HEK293 (cell line): ENCODE measurements around the gene THSD4.

ENCODE experiments used
- CTCF ChIA-PET: fragments of 350-600 bp; formaldehyde crosslinking; extraction: SDS; loops from one replicate; lab custom pipeline; 2021; ENCODE audit warnings: antibody characterized with exemption; lab: Yijun Ruan, JAX
- POLR2A ChIA-PET: fragments of 300-600 bp; formaldehyde crosslinking; extraction: SDS; loops from one replicate; lab custom pipeline; 2020; ENCODE audit warnings: antibody characterized with exemption, inconsistent platforms; lab: Yijun Ruan, JAX
- H3K27ac ChIP-seq: fragments of 200-500 bp; sonication (Bioruptor generic); 2 replicates; pipeline ENCODE4 v1.5.1; 2014; ENCODE audit warnings: low read depth, low read length, control low read depth, inconsistent platforms; ENCODE audit errors: extremely low read depth
- H3K36me3 ChIP-seq, 2 experiments: fragments of 200-500 bp in 1 of 2; sonication (Bioruptor generic) in 1 of 2; 1 replicate in 1 of 2; 2 replicates in 1 of 2; pipeline ENCODE4 v1.5.1; 2014 to 2017; ENCODE audit warnings: inconsistent platforms in 2 of 2, low read length in 2 of 2; ENCODE audit not compliant: control insufficient read depth in 2 of 2, insufficient read depth in 1 of 2
- H3K4me1 ChIP-seq: fragments of 200-500 bp; sonication (Bioruptor generic); 2 replicates; pipeline ENCODE4 v1.5.1; 2014; ENCODE audit warnings: mild to moderate bottlenecking, low read length, inconsistent platforms; ENCODE audit not compliant: control insufficient read depth, insufficient read depth
- H3K4me3 ChIP-seq: 2 replicates; pipeline ENCODE4 v1.5.1; 2011; ENCODE audit warnings: low read depth, mild to moderate bottlenecking, control low read depth, low read length, moderate library complexity
- H3K9me3 ChIP-seq: fragments of 200-500 bp; sonication (Bioruptor generic); 2 replicates; pipeline ENCODE4 v1.5.1; 2014; ENCODE audit warnings: low read depth, low read length, inconsistent platforms; ENCODE audit not compliant: control insufficient read depth, insufficient read depth
- BCL11A ChIP-seq: fragments of 450-650 bp; formaldehyde crosslinking; IDR thresholded peaks from 2 replicates; pipeline ENCODE4 v1.5.1; 2016; ENCODE audit warnings: low read depth, missing biosample characterization, missing genetic modification characterization
- GLIS1 ChIP-seq: fragments of 450-650 bp; formaldehyde crosslinking; IDR thresholded peaks from 2 replicates; pipeline ENCODE4 v1.5.1; 2016; ENCODE audit warnings: missing biosample characterization, missing genetic modification characterization
- KLF10 ChIP-seq: fragments of 450-650 bp; IDR thresholded peaks from 2 replicates; pipeline ENCODE4 v1.5.1; 2018; ENCODE audit warnings: missing biosample characterization, mild to moderate bottlenecking, missing genetic modification characterization
- RBAK ChIP-seq: fragments of 450-650 bp; formaldehyde crosslinking; IDR thresholded peaks from 2 replicates; pipeline ENCODE4 v1.5.1; 2016; ENCODE audit warnings: missing biosample characterization, missing genetic modification characterization
- SCRT1 ChIP-seq: fragments of 450-650 bp; formaldehyde crosslinking; IDR thresholded peaks from 2 replicates; pipeline ENCODE4 v1.5.1; 2016; ENCODE audit warnings: missing biosample characterization, missing genetic modification characterization, borderline replicate concordance
- ZBTB48 ChIP-seq: fragments of 450-650 bp; formaldehyde crosslinking; IDR thresholded peaks from 2 replicates; pipeline ENCODE4 v1.5.1; 2016; ENCODE audit warnings: missing biosample characterization, missing genetic modification characterization
- ZBTB8A ChIP-seq: fragments of 450-650 bp; formaldehyde crosslinking; IDR thresholded peaks from 2 replicates; pipeline ENCODE4 v1.5.1; 2016; ENCODE audit warnings: missing biosample characterization, missing genetic modification characterization
- ZNF133 ChIP-seq: fragments of 450-650 bp; formaldehyde crosslinking; IDR thresholded peaks from 2 replicates; pipeline ENCODE4 v1.5.1; 2016; ENCODE audit warnings: missing biosample characterization, missing genetic modification characterization
- ZNF174 ChIP-seq: fragments of 450-650 bp; formaldehyde crosslinking; IDR thresholded peaks from 2 replicates; pipeline ENCODE4 v1.5.0; 2017; ENCODE audit warnings: missing biosample characterization, mild to moderate bottlenecking, missing genetic modification characterization
- ZNF19 ChIP-seq: fragments of 450-650 bp; formaldehyde crosslinking; IDR thresholded peaks from 2 replicates; pipeline ENCODE4; 2016; ENCODE audit warnings: missing biosample characterization, missing genetic modification characterization, low read depth
- ZNF223 ChIP-seq: fragments of 450-650 bp; formaldehyde crosslinking; IDR thresholded peaks from 2 replicates; pipeline ENCODE4 v1.5.1; 2016; ENCODE audit warnings: missing biosample characterization, missing genetic modification characterization
- ZNF23 ChIP-seq: fragments of 450-650 bp; formaldehyde crosslinking; IDR thresholded peaks from 2 replicates; pipeline ENCODE4 v1.5.1; 2016; ENCODE audit warnings: missing biosample characterization, missing genetic modification characterization, borderline replicate concordance
- ZNF292 ChIP-seq: fragments of 450-650 bp; formaldehyde crosslinking; IDR thresholded peaks from 2 replicates; pipeline ENCODE4 v1.5.1; 2016; ENCODE audit warnings: low read depth, missing biosample characterization, missing genetic modification characterization, borderline replicate concordance
- ZNF350 ChIP-seq: fragments of 450-650 bp; formaldehyde crosslinking; IDR thresholded peaks from 2 replicates; pipeline ENCODE4 v1.5.0; 2017; ENCODE audit warnings: missing biosample characterization, mild to moderate bottlenecking, missing genetic modification characterization
- ZNF391 ChIP-seq: fragments of 450-650 bp; formaldehyde crosslinking; IDR thresholded peaks from 2 replicates; pipeline ENCODE4 v1.5.1; 2016; ENCODE audit warnings: low read depth, missing biosample characterization, missing genetic modification characterization, borderline replicate concordance
- ZNF394 ChIP-seq: fragments of 450-650 bp; formaldehyde crosslinking; IDR thresholded peaks from 2 replicates; pipeline ENCODE4 v1.5.1; 2016; ENCODE audit warnings: missing biosample characterization, missing genetic modification characterization, mild to moderate bottlenecking, moderate library complexity, borderline replicate concordance
- ZNF416 ChIP-seq: fragments of 450-650 bp; formaldehyde crosslinking; IDR thresholded peaks from 2 replicates; pipeline ENCODE4 v1.5.1; 2016; ENCODE audit warnings: missing biosample characterization, missing genetic modification characterization
- ZNF433 ChIP-seq: fragments of 450-650 bp; formaldehyde crosslinking; IDR thresholded peaks from 2 replicates; pipeline ENCODE4 v1.5.1; 2016; ENCODE audit warnings: missing biosample characterization, missing genetic modification characterization, low read depth
- ZNF529 ChIP-seq: fragments of 450-650 bp; formaldehyde crosslinking; IDR thresholded peaks from 2 replicates; pipeline ENCODE4 v1.5.1; 2017; ENCODE audit warnings: missing genetic modification characterization, missing biosample characterization; ENCODE audit not compliant: insufficient replicate concordance
- ZNF560 ChIP-seq: fragments of 450-650 bp; formaldehyde crosslinking; IDR thresholded peaks from 2 replicates; pipeline ENCODE4 v1.5.1; 2017; ENCODE audit warnings: missing biosample characterization, missing genetic modification characterization, borderline replicate concordance
- ZNF600 ChIP-seq: fragments of 450-650 bp; formaldehyde crosslinking; IDR thresholded peaks from 2 replicates; pipeline ENCODE4 v1.5.1; 2016; ENCODE audit warnings: missing biosample characterization, missing genetic modification characterization
- ZNF701 ChIP-seq: fragments of 450-650 bp; formaldehyde crosslinking; IDR thresholded peaks from 2 replicates; pipeline ENCODE4 v1.5.1; 2016; ENCODE audit warnings: missing biosample characterization, missing genetic modification characterization
- ZNF792 ChIP-seq: fragments of 450-650 bp; formaldehyde crosslinking; IDR thresholded peaks from 2 replicates; pipeline ENCODE4 v1.5.1; 2016; ENCODE audit warnings: missing biosample characterization, missing genetic modification characterization
- ZSCAN23 ChIP-seq: fragments of 450-650 bp; formaldehyde crosslinking; IDR thresholded peaks from 2 replicates; pipeline ENCODE4 v1.5.1; 2016; ENCODE audit warnings: missing biosample characterization, missing genetic modification characterization
- TF ChIP-seq, protein P1 (sequence below): fragments of 450-650 bp; formaldehyde crosslinking; IDR thresholded peaks from 2 replicates; pipeline ENCODE4 v1.5.1; 2017; ENCODE audit warnings: missing biosample characterization, missing genetic modification characterization
- TF ChIP-seq, protein P2 (sequence below): fragments of 450-650 bp; formaldehyde crosslinking; IDR thresholded peaks from 2 replicates; pipeline ENCODE4 v1.5.1; 2016; ENCODE audit warnings: missing biosample characterization, missing genetic modification characterization
- TF ChIP-seq, protein P3 (sequence below): fragments of 450-650 bp; formaldehyde crosslinking; IDR thresholded peaks from 2 replicates; pipeline ENCODE4 v1.5.1; 2016; ENCODE audit warnings: missing biosample characterization, missing genetic modification characterization
- TF ChIP-seq, protein P4 (sequence below): fragments of 450-650 bp; formaldehyde crosslinking; IDR thresholded peaks from 2 replicates; pipeline ENCODE4 v1.5.1; 2017; ENCODE audit warnings: missing biosample characterization, missing genetic modification characterization
- TF ChIP-seq, protein P5 (sequence below): fragments of 450-650 bp; formaldehyde crosslinking; IDR thresholded peaks from 2 replicates; pipeline ENCODE4 v1.5.1; 2016; ENCODE audit warnings: missing biosample characterization, missing genetic modification characterization, low read depth
- TF ChIP-seq, protein P6 (sequence below): fragments of 450-650 bp; formaldehyde crosslinking; IDR thresholded peaks from 2 replicates; pipeline ENCODE4 v1.5.1; 2016; ENCODE audit warnings: missing biosample characterization, missing genetic modification characterization

THSD4 gene

DNA sequence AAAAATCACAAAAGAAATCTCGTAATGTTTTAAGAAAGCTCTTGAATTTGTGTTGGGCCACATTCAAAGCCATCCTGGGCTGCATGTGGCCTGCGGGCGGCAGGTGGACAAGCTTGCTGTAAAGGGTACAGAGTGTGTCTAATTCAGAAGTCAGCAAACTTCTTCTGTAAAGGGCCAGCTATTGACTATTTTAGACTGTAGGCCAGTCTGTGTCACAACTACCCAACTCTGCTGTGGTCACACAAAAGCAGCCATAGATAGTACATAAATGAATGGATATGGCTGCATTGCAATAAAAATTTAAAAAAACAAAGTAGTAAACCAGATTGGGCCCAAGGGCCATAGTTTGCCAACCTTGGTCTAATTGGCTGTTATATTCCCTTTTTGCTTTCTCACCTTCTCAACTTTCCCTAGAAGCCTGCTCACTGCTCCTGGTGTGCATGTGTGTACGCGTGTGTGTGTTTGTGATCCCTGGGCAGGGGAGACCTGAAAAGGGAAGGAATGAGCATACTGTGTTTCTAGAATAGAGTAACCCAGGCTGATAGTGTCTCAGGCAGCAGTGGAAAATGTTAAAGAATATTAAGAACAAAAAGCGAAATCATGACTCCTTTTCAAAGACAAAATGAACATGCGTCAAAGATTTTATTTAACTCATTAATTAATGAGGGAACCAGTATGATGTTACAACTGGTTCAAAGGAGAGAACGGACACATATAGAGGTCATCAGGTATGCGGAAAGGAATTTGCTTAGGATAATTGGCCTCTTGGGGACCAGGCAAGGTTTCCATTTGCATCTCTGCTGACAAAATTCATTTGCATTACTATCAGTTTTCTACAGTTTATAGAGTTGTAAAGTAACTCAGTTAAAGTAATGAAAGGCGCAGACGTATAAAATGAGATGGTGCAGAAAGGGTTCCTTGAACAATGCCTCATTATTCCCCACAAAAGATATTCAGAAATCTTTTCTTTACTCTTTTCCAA is 248.0 kb downstream of the THSD4 start (continued):
- TF ChIP-seq, protein P1, sequence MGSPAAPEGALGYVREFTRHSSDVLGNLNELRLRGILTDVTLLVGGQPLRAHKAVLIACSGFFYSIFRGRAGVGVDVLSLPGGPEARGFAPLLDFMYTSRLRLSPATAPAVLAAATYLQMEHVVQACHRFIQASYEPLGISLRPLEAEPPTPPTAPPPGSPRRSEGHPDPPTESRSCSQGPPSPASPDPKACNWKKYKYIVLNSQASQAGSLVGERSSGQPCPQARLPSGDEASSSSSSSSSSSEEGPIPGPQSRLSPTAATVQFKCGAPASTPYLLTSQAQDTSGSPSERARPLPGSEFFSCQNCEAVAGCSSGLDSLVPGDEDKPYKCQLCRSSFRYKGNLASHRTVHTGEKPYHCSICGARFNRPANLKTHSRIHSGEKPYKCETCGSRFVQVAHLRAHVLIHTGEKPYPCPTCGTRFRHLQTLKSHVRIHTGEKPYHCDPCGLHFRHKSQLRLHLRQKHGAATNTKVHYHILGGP (tag by site-specific recombination): no peak
- TF ChIP-seq, protein P2, sequence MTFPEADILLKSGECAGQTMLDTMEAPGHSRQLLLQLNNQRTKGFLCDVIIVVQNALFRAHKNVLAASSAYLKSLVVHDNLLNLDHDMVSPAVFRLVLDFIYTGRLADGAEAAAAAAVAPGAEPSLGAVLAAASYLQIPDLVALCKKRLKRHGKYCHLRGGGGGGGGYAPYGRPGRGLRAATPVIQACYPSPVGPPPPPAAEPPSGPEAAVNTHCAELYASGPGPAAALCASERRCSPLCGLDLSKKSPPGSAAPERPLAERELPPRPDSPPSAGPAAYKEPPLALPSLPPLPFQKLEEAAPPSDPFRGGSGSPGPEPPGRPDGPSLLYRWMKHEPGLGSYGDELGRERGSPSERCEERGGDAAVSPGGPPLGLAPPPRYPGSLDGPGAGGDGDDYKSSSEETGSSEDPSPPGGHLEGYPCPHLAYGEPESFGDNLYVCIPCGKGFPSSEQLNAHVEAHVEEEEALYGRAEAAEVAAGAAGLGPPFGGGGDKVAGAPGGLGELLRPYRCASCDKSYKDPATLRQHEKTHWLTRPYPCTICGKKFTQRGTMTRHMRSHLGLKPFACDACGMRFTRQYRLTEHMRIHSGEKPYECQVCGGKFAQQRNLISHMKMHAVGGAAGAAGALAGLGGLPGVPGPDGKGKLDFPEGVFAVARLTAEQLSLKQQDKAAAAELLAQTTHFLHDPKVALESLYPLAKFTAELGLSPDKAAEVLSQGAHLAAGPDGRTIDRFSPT (tag by site-specific recombination): no peak
- TF ChIP-seq ZNF350 (tag by site-specific recombination): no peak
- no peak for TF ChIP-seq ZNF560
- no peak for TF ChIP-seq ZNF223 (tag by site-specific recombination)
- TF ChIP-seq, protein P3, sequence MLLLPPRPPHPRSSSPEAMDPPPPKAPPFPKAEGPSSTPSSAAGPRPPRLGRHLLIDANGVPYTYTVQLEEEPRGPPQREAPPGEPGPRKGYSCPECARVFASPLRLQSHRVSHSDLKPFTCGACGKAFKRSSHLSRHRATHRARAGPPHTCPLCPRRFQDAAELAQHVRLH (tag by site-specific recombination): no peak
- no peak for TF ChIP-seq ZSCAN23 (tag by site-specific recombination)
- no peak for TF ChIP-seq ZNF292 (tag by site-specific recombination)
- TF ChIP-seq KLF10: 0 out of 2 replicates have a peak, but pooled peaks have one; percentile 11
- TF ChIP-seq ZNF416: no peak
- TF ChIP-seq ZNF433 (tag by site-specific recombination): no peak
- no peak for TF ChIP-seq ZNF792
- no peak for TF ChIP-seq ZNF23
- TF ChIP-seq, protein P4, sequence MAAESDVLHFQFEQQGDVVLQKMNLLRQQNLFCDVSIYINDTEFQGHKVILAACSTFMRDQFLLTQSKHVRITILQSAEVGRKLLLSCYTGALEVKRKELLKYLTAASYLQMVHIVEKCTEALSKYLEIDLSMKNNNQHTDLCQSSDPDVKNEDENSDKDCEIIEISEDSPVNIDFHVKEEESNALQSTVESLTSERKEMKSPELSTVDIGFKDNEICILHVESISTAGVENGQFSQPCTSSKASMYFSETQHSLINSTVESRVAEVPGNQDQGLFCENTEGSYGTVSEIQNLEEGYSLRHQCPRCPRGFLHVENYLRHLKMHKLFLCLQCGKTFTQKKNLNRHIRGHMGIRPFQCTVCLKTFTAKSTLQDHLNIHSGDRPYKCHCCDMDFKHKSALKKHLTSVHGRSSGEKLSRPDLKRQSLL (tag by site-specific recombination): no peak
- TF ChIP-seq ZNF133 (tag by site-specific recombination): no peak
- TF ChIP-seq RBAK (tag by site-specific recombination): no peak
- TF ChIP-seq ZNF600: no peak
- TF ChIP-seq, protein P5, sequence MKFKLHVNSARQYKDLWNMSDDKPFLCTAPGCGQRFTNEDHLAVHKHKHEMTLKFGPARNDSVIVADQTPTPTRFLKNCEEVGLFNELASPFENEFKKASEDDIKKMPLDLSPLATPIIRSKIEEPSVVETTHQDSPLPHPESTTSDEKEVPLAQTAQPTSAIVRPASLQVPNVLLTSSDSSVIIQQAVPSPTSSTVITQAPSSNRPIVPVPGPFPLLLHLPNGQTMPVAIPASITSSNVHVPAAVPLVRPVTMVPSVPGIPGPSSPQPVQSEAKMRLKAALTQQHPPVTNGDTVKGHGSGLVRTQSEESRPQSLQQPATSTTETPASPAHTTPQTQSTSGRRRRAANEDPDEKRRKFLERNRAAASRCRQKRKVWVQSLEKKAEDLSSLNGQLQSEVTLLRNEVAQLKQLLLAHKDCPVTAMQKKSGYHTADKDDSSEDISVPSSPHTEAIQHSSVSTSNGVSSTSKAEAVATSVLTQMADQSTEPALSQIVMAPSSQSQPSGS: no peak
- no peak for TF ChIP-seq ZNF701
- TF ChIP-seq ZNF529 (tag by site-specific recombination): no peak
- TF ChIP-seq, all 188 proteins: peak for 15

DNA sequence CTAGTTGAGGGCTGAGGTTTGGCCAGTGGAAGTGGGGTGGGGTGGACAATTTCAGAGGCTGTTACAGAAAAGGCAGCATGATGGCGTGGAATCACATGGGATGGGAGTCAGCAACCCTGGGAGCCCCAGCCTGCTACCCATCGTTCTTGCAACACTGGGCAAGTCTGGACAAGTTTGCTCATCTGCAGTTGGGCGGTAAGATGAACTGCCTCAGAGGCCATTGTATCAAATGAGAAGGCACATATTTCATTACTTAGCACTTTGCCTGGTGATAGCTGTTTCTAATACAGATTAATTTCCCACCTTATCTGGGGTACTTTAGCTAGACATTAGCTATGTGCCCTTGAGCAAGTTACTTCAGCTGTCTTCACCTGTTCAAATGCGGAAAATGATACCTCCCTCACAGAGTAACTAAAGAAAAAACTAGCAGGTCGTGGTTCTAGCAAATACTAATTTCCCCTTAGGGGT is 248.9 kb downstream of the THSD4 start:
- Histone ChIP-seq H3K4me3 (no peak overlapping the region), H3K9me3 (no peaks in the 10 kb centered on the region), H3K4me1 (peaks cover 26% of the 10 kb centered on the region), H3K27ac (peak overlapping the region; percentile 99), H3K36me3 (no peaks in the 10 kb centered on the region)
- ChIA-PET CTCF (interaction anchor here (0.7 kb wide), 1 partner anchor 54 kb away, joined by 6 read pairs; no protein-coding TSS in a partner anchor), POLR2A (no interaction called here)
- TF ChIP-seq GLIS1 (tag by site-specific recombination) (peak; percentile 83; the same call in 1 of the 2 replicates), BCL11A (tag by site-specific recombination) (0 out of 2 replicates have a peak, but pooled peaks have one; percentile 46), ZNF391 (tag by site-specific recombination) (peak; percentile 72; the same call in 1 of the 2 replicates), ZBTB48 (tag by site-specific recombination) (peak; percentile 48; the same call in 1 of the 2 replicates), ZNF19 (tag by site-specific recombination) (0 out of 2 replicates have a peak, but pooled peaks have one; percentile 56), SCRT1 (tag by site-specific recombination) (peak; percentile 81), ZNF394 (tag by site-specific recombination) (peak; percentile 68), ZBTB8A (peak; percentile 85), ZNF174 (tag by site-specific recombination) (no peak)
- TF ChIP-seq, protein P6, sequence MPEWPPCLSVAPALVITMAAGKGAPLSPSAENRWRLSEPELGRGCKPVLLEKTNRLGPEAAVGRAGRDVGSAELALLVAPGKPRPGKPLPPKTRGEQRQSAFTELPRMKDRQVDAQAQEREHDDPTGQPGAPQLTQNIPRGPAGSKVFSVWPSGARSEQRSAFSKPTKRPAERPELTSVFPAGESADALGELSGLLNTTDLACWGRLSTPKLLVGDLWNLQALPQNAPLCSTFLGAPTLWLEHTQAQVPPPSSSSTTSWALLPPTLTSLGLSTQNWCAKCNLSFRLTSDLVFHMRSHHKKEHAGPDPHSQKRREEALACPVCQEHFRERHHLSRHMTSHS (tag by site-specific recombination): no peak
